ENCODE data around the gene NLRP5. TPM values are rescaled to one million over a fixed set of nuclear protein-coding genes. Genes with fewer than 3 reads are reported as not detected.

NLRP5 gene
- total RNA-seq, 1 experiment from 2014 or later, result not detected

DNA sequence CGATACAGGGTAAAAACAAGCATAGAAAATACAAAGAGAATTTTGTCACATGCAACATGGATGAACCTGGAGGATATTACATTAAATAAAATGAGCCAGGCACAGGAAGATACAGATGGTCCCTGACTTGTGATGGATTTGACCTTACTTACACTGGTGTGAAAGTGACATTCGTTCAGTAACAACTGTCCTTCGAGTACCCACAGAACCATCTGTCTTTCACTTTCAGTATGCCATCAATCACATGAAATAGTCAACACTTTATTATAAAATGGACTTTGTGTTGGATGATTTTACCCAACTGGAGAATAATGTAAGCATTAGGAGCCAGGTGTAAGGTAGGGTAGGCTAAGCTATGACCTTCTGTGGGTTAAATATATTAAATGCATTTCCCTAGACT is 83.1 kb downstream of the NLRP5 start:
- TF ChIP-seq, protein P1, sequence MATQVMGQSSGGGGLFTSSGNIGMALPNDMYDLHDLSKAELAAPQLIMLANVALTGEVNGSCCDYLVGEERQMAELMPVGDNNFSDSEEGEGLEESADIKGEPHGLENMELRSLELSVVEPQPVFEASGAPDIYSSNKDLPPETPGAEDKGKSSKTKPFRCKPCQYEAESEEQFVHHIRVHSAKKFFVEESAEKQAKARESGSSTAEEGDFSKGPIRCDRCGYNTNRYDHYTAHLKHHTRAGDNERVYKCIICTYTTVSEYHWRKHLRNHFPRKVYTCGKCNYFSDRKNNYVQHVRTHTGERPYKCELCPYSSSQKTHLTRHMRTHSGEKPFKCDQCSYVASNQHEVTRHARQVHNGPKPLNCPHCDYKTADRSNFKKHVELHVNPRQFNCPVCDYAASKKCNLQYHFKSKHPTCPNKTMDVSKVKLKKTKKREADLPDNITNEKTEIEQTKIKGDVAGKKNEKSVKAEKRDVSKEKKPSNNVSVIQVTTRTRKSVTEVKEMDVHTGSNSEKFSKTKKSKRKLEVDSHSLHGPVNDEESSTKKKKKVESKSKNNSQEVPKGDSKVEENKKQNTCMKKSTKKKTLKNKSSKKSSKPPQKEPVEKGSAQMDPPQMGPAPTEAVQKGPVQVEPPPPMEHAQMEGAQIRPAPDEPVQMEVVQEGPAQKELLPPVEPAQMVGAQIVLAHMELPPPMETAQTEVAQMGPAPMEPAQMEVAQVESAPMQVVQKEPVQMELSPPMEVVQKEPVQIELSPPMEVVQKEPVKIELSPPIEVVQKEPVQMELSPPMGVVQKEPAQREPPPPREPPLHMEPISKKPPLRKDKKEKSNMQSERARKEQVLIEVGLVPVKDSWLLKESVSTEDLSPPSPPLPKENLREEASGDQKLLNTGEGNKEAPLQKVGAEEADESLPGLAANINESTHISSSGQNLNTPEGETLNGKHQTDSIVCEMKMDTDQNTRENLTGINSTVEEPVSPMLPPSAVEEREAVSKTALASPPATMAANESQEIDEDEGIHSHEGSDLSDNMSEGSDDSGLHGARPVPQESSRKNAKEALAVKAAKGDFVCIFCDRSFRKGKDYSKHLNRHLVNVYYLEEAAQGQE (IDR thresholded peaks at IDR 0.05; ENCODE audit: insufficient read depth in 1 of 2, low read depth in 2 of 2, low read length in 1 of 2), result no peak
- TF ChIP-seq POLR2AphosphoS5 (IDR thresholded peaks at IDR 0.05; ENCODE audit: low read depth, low read length) (no peak), TCF7L2 (IDR thresholded peaks at IDR 0.05; ENCODE audit: low read depth, low read length) (no peak), SIN3A (IDR thresholded peaks at IDR 0.05; ENCODE audit: borderline replicate concordance, insufficient read depth, low read depth, low read length) (no peak)
- TF ChIP-seq, protein P2, sequence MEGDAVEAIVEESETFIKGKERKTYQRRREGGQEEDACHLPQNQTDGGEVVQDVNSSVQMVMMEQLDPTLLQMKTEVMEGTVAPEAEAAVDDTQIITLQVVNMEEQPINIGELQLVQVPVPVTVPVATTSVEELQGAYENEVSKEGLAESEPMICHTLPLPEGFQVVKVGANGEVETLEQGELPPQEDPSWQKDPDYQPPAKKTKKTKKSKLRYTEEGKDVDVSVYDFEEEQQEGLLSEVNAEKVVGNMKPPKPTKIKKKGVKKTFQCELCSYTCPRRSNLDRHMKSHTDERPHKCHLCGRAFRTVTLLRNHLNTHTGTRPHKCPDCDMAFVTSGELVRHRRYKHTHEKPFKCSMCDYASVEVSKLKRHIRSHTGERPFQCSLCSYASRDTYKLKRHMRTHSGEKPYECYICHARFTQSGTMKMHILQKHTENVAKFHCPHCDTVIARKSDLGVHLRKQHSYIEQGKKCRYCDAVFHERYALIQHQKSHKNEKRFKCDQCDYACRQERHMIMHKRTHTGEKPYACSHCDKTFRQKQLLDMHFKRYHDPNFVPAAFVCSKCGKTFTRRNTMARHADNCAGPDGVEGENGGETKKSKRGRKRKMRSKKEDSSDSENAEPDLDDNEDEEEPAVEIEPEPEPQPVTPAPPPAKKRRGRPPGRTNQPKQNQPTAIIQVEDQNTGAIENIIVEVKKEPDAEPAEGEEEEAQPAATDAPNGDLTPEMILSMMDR (IDR thresholded peaks at IDR 0.05), result no peak
- Histone ChIP-seq H3K27ac (ENCODE audit: low read length) (no peak overlapping the region), H3K9me3 (ENCODE audit: control insufficient read depth, insufficient read depth, low read depth, low read length) (no peaks in the 10 kb centered on the region), H3K4me3 (ENCODE audit: low read depth in 2 of 2, low read length in 2 of 2) (no peak overlapping the region), H3K4me1 (ENCODE audit: control insufficient read depth, insufficient read depth, low read length) (peaks cover 5% of the 10 kb centered on the region; the same call in 1 of the 2 replicates), H3K36me3 (ENCODE audit: control insufficient read depth, insufficient read depth, low read length) (no peaks in the 10 kb centered on the region), H3K27me3 (ENCODE audit: control insufficient read depth, insufficient read depth, low read length) (no peaks in the 10 kb centered on the region)
- ChIA-PET CTCF (interaction anchor here (0.7 to 1.1 kb wide), 2 partner anchors 126 to 437 kb away, joined by 3 to 4 read pairs; no protein-coding TSS in a partner anchor), POLR2A (no interaction called here)
- intact Hi-C loops (cut with micrococcal nuclease; ENCODE audit: unreplicated experiment), result loop anchor here (5.0 to 10.0 kb wide), 2 partner anchors 185 to 263 kb away; no protein-coding TSS in a partner anchor
- in situ Hi-C loops (cut with HindIII; ENCODE audit: low pct_unique_long_range_greater_than_20kb, low sequenced_read_pairs), result no loop called here
- no TSS peak for BruUV-seq (replicated peaks)
- DNase-seq (ENCODE audit: low read depth, low spot score), result no peak
- no peak for ATAC-seq

DNA sequence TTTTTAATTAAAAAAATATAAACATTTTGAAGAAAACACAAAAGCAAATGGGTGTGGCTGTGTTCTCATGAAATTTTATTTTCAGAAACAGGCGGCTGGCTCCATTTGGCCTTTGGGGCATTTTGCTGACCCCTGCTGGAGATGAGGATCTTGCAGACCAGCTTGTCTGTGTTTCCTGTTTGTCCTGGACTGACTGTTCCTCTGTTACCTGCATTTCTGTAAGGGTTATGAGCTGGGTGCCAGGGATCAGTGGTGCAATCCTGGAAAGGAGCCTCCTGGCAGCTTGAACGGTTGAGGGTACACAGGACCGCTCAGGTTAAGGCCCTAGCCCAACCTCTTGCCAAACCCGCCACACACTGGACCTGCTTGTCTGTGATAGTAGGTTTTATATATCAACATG is 84.6 kb downstream of the NLRP5 start:
- no peak for DNase-seq (ENCODE audit: low read depth, low spot score)
- POLR2A ChIA-PET, result interaction anchor here (0.5 kb wide), 1 partner anchor 1193 kb away, joined by 8 read pairs; no protein-coding TSS in a partner anchor
- peaks cover 2% of the 10 kb centered on the region; the same call in 1 of the 2 replicates for H3K4me1 ChIP-seq (ENCODE audit: control insufficient read depth, insufficient read depth, low read length)

More for the DNA sequence above, 84.6 kb downstream of the NLRP5 start:
- H3K27ac ChIP-seq (ENCODE audit: low read length), result no peak overlapping the region
- CTCF ChIA-PET, result interaction anchor here (0.6 to 1.0 kb wide), 6 partner anchors 8 to 439 kb away, joined by 3 to 15 read pairs (median 4); no protein-coding TSS in a partner anchor
- no peaks in the 10 kb centered on the region for H3K36me3 ChIP-seq (ENCODE audit: control insufficient read depth, insufficient read depth, low read length)
- H3K9me3 ChIP-seq (ENCODE audit: control insufficient read depth, insufficient read depth, low read depth, low read length), result no peaks in the 10 kb centered on the region
- intact Hi-C loops (cut with micrococcal nuclease; ENCODE audit: unreplicated experiment) (loop anchor here (10.0 kb wide), 1 partner anchor 184 kb away; no protein-coding TSS in a partner anchor), in situ Hi-C loops (cut with HindIII; ENCODE audit: low pct_unique_long_range_greater_than_20kb, low sequenced_read_pairs) (no loop called here)
- BruUV-seq (replicated peaks), result no TSS peak
- TF ChIP-seq SIN3A (IDR thresholded peaks at IDR 0.05; ENCODE audit: borderline replicate concordance, insufficient read depth, low read depth, low read length), result no peak
- TF ChIP-seq, protein P1 (IDR thresholded peaks at IDR 0.05; ENCODE audit: insufficient read depth in 1 of 2, low read depth in 2 of 2, low read length in 1 of 2), result no peak
- TF ChIP-seq TCF7L2 (IDR thresholded peaks at IDR 0.05; ENCODE audit: low read depth, low read length), result no peak
- TF ChIP-seq POLR2AphosphoS5 (IDR thresholded peaks at IDR 0.05; ENCODE audit: low read depth, low read length), result no peak
- TF ChIP-seq, protein P2 (IDR thresholded peaks at IDR 0.05), result peak; percentile 80
- no peak overlapping the region for H3K4me3 ChIP-seq (ENCODE audit: low read depth in 2 of 2, low read length in 2 of 2)
- ATAC-seq, result peak; percentile 37; the same call in 1 of the 2 replicates
- no peaks in the 10 kb centered on the region for H3K27me3 ChIP-seq (ENCODE audit: control insufficient read depth, insufficient read depth, low read length)
